ENCODE results near the gene ABCC6.

DNA sequence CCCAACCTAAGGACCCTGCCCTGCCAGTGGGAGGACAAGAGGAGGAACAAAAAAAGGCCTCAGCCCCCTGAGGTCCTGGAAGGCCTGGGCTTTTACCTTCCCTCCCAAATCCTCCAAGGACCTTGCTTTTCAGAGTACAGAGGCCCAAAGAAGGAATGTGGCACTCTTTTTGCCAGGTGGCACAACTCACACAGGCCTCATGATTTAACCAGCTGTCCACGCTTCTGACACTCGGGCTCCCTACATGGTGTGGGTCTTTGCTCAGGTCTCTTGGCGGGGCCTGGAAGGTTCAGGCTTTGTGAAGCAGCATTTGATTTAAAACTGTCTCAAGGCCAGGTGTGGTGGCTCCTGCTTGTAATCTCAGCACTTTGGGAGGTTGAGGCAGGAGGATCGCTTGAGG is 120.6 kb downstream of the ABCC6 start:
- TF ChIP-seq, protein P1, sequence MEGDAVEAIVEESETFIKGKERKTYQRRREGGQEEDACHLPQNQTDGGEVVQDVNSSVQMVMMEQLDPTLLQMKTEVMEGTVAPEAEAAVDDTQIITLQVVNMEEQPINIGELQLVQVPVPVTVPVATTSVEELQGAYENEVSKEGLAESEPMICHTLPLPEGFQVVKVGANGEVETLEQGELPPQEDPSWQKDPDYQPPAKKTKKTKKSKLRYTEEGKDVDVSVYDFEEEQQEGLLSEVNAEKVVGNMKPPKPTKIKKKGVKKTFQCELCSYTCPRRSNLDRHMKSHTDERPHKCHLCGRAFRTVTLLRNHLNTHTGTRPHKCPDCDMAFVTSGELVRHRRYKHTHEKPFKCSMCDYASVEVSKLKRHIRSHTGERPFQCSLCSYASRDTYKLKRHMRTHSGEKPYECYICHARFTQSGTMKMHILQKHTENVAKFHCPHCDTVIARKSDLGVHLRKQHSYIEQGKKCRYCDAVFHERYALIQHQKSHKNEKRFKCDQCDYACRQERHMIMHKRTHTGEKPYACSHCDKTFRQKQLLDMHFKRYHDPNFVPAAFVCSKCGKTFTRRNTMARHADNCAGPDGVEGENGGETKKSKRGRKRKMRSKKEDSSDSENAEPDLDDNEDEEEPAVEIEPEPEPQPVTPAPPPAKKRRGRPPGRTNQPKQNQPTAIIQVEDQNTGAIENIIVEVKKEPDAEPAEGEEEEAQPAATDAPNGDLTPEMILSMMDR (IDR thresholded peaks at IDR 0.05; ENCODE audit: low read depth, low read length): no peak
- TF ChIP-seq POLR2A (IDR thresholded peaks at IDR 0.05; ENCODE audit: extremely low read depth, insufficient read length): no peak

Data from NB4 (cell line).